ENCODE measurements around the gene NAALADL2.
"Not testable (repeated sequence)": the region's sequence is repeated elsewhere in the genome, so short reads cannot be mapped to it uniquely, and the experiment has no call there.

Gene NAALADL2

GRCh38 chr3:175518459-175518858, 659.3 kb downstream of the NAALADL2 start:
- DNase-seq: no peak
- in situ Hi-C loops (cut with HindIII; ENCODE audit: low pct_ligation_motif_present, low pct_unique_long_range_greater_than_20kb, low sequenced_read_pairs): no loop called here

GRCh38 chr3:175521406-175521805, 662.3 kb downstream of the NAALADL2 start:
- in situ Hi-C loops (cut with HindIII; ENCODE audit: low pct_ligation_motif_present, low pct_unique_long_range_greater_than_20kb, low sequenced_read_pairs): no loop called here
- DNase-seq: no peak

- peak; percentile 12 for DNase-seq
- in situ Hi-C loops (cut with HindIII; ENCODE audit: low pct_ligation_motif_present, low pct_unique_long_range_greater_than_20kb, low sequenced_read_pairs): no loop called here
Observed at GRCh38 chr3:175526191-175526590, 667.1 kb downstream of the NAALADL2 start.

DNA sequence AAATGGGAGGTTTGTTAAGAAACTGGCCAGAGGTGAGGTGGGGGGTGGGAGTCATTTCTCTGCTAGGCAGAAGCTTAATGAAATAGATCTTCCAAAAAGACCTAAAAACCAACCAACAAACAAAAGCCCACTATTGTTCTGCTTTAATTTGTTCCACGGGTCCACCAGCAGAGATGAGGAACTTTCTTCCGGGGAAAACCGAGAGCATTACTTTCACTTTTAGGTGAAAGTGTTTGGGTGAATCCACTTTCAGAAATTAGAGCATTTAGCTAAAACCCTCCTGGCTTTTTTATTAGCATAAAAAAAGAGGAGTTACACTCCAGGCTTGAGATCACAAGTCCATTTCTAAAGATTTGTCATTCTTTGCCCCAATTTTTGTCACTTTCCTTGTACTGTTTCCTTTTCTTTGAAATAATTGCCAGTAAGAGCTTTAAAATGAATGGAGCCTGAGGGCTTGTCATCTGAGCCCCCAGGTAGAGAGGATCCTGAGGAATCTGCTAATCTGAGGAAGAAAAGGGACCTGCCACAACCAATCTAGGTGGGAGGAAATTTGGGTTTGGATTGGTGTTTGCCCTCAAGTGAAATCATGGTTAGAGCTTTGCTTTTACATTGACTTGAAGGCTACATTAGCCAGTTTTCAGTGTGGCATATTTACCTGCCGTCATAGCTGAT, 667.6 kb downstream of the NAALADL2 start:
- peak; percentile 41 for DNase-seq
- in situ Hi-C loops (cut with HindIII; ENCODE audit: low pct_ligation_motif_present, low pct_unique_long_range_greater_than_20kb, low sequenced_read_pairs): no loop called here

- DNase-seq; in situ Hi-C loops (cut with HindIII; ENCODE audit: low pct_ligation_motif_present, low pct_unique_long_range_greater_than_20kb, low sequenced_read_pairs): not testable (repeated sequence)
Observed at GRCh38 chr3:175528693-175529092, 669.6 kb downstream of the NAALADL2 start.

- DNase-seq: no peak
- in situ Hi-C loops (cut with HindIII; ENCODE audit: low pct_ligation_motif_present, low pct_unique_long_range_greater_than_20kb, low sequenced_read_pairs): no loop called here
Observed at GRCh38 chr3:175535351-175535750, 676.2 kb downstream of the NAALADL2 start.

DNA sequence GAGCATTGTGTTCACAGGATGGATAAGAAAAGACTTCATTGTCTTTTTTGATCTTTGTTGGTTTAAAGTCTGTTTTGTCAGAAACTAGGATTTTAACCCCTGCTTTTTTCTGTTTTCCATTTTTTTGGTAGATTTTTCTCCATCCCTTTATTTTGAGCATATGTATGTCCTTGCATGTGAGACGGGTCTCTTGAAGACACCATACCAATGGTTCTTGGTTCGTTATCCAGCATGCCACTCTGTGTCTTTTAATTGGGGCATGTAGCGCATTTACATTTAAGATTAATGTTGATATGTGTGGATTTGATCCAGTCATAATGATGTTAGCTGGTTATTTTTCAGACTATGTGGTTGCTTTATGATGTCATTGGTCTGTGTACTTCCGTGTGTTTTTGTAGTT, 687.0 kb downstream of the NAALADL2 start:
- DNase-seq: no peak
- in situ Hi-C loops (cut with HindIII; ENCODE audit: low pct_ligation_motif_present, low pct_unique_long_range_greater_than_20kb, low sequenced_read_pairs): no loop called here

- in situ Hi-C loops (cut with HindIII; ENCODE audit: low pct_ligation_motif_present, low pct_unique_long_range_greater_than_20kb, low sequenced_read_pairs): no loop called here
- no peak for DNase-seq
Observed at GRCh38 chr3:175552929-175553328, 693.8 kb downstream of the NAALADL2 start.

- in situ Hi-C loops (cut with HindIII; ENCODE audit: low pct_ligation_motif_present, low pct_unique_long_range_greater_than_20kb, low sequenced_read_pairs): no loop called here
- no peak for DNase-seq
Observed at GRCh38 chr3:175554801-175555200, 695.7 kb downstream of the NAALADL2 start.

GRCh38 chr3:175558261-175558660, 699.1 kb downstream of the NAALADL2 start:
- no peak for DNase-seq
- in situ Hi-C loops (cut with HindIII; ENCODE audit: low pct_ligation_motif_present, low pct_unique_long_range_greater_than_20kb, low sequenced_read_pairs): no loop called here

DNA sequence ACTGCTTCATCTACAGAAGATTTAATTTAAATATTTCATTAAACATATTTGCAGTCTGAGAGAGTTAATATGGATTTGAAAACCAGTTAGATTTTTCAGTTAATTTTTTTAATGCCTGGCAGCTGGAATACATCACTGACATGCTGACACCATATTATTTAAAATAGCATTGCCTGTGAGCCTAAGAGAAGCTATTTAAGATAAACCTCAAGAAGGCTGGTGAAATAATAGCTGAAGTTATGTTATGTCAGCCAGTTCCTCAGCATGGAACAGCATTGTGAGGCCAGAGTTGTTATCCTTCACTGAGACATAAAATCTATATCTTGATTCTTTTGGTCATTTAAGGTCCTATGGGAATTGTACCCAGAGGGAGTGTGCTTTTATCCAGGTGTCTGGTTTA, 705.2 kb downstream of the NAALADL2 start:
- in situ Hi-C loops (cut with HindIII; ENCODE audit: low pct_ligation_motif_present, low pct_unique_long_range_greater_than_20kb, low sequenced_read_pairs): no loop called here
- no peak for DNase-seq

DNA sequence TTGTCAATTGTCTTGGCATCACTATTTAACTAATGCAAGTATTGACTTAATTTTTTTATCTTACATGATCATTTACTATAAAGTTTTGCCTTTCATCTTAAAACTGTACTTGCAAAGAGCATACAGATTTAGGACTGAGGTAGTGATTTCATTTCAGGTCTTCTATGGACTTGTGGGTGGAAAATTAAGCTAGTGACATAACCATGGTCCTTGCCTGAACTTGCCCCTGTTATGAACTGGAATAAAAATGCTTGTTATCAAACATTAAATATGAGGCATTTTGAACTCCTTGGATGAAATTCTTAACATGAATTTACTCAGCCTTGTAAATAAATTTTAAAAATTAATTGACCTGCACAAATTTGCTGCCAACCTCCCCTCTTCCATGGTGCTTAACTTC, 712.0 kb downstream of the NAALADL2 start:
- DNase-seq: no peak
- in situ Hi-C loops (cut with HindIII; ENCODE audit: low pct_ligation_motif_present, low pct_unique_long_range_greater_than_20kb, low sequenced_read_pairs): no loop called here

DNA sequence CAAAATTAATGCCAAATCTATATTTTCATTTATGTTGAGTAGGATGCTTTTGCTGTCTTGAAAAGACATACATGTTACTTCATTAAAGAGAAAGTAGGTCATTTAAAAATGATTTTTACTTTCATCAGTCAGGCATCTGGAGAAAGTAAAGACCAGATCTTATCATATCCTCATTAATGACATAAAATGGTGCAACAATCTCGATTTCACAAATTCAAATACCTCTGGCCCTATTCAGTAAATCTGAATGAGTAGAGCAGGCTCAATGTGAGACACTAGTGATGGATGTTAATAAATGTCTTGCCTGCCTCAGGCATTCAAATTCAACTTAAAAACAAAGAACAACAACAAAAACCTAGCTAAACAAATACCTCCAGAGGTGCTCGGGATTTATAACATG, 714.1 kb downstream of the NAALADL2 start:
- DNase-seq: no peak
- in situ Hi-C loops (cut with HindIII; ENCODE audit: low pct_ligation_motif_present, low pct_unique_long_range_greater_than_20kb, low sequenced_read_pairs): no loop called here

GRCh38 chr3:175580318-175580717, 721.2 kb downstream of the NAALADL2 start:
- DNase-seq: no peak
- in situ Hi-C loops (cut with HindIII; ENCODE audit: low pct_ligation_motif_present, low pct_unique_long_range_greater_than_20kb, low sequenced_read_pairs): no loop called here

DNA sequence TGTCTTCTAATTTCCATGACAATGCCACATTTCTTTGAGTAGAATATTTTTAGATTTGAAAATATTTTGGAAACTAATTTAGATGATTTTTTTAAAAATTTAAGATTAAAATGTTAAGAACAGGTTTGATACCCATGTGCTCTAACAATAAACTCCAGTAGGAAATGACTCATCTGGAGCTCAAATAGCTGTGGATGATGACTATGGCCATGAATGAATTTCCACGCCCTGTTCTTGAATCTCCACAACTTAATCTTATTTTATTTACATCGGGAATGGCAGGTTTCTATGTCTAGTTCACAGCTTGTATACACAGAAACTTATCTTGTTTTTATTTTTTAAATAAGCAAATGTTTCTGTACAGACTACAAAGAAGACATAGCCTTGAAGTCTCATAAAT, 726.8 kb downstream of the NAALADL2 start:
- in situ Hi-C loops (cut with HindIII; ENCODE audit: low pct_ligation_motif_present, low pct_unique_long_range_greater_than_20kb, low sequenced_read_pairs): no loop called here

DNA sequence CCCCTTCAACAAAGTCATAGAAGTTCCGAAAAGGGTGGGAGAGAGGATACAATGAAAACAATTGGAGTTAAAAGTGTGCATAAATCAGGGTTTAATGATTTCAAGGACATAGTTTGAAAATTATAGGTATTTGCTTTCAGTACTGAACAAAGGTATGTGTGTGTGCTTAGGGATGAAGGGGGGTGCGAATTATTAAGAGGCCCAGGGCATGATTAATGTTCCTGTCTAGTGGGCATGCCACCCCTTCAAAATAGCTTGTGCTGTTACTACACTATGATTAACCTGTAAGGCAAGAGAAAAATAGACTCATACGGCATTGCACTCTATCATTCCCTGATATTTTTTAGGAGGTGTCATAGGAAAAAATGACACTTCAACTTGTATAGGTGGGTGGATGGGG, 731.6 kb downstream of the NAALADL2 start:
- in situ Hi-C loops (cut with HindIII; ENCODE audit: low pct_ligation_motif_present, low pct_unique_long_range_greater_than_20kb, low sequenced_read_pairs): no loop called here
- DNase-seq: no peak

More for the DNA sequence above, 726.8 kb downstream of the NAALADL2 start:
- DNase-seq: peak; percentile 6

- DNase-seq: no peak
- in situ Hi-C loops (cut with HindIII; ENCODE audit: low pct_ligation_motif_present, low pct_unique_long_range_greater_than_20kb, low sequenced_read_pairs): no loop called here
Observed at GRCh38 chr3:175591375-175591774, 732.2 kb downstream of the NAALADL2 start.

DNA sequence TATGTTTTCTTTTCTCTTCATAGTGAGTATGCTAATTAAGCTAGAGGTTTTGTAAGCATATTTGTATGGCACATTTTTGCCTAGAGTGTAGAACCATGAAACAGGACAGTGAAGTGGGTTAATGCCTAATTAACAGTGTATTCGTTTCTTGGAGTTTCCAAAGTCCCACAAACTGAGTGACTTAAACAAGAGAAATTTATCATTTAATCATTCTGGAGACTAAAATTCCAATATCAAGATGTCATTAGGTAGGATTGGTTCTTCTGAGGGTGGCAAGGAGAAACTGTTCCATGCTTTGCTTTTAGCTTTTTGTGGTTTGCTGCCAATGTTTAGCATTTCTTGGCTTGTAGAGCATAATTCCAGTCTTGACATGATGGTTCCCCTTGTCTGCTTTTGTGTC, 734.2 kb downstream of the NAALADL2 start:
- DNase-seq: no peak
- in situ Hi-C loops (cut with HindIII; ENCODE audit: low pct_ligation_motif_present, low pct_unique_long_range_greater_than_20kb, low sequenced_read_pairs): no loop called here

DNA sequence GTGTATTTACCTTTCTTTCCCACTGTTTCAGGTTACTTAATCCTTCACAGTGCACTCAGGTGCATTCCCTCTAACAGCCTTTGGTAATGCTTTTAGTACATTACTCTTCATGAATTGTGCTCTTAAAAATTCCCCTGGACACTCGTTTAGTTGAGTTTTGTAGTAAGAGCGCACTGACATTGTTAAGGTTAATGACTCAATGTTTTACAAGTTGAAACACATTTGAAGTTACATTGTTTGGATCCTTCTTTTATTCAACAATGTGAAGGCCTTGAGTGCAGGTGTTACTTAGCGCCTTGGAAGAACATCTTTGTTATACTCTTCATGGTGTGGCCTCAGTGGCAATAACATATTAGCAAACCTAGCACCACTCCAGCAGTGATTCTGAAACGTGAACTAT, 739.6 kb downstream of the NAALADL2 start:
- in situ Hi-C loops (cut with HindIII; ENCODE audit: low pct_ligation_motif_present, low pct_unique_long_range_greater_than_20kb, low sequenced_read_pairs): no loop called here
- DNase-seq: no peak

- in situ Hi-C loops (cut with HindIII; ENCODE audit: low pct_ligation_motif_present, low pct_unique_long_range_greater_than_20kb, low sequenced_read_pairs): no loop called here
- DNase-seq: no peak
Observed at GRCh38 chr3:175601521-175601920, 742.4 kb downstream of the NAALADL2 start.

- no peak for DNase-seq
- in situ Hi-C loops (cut with HindIII; ENCODE audit: low pct_ligation_motif_present, low pct_unique_long_range_greater_than_20kb, low sequenced_read_pairs): no loop called here
Observed at GRCh38 chr3:175605851-175606250, 746.7 kb downstream of the NAALADL2 start.

Data from ACHN (cell line).